Measurements from ENCODE around the gene VTI1B.
"Not testable (repeated sequence)": the region's sequence is repeated elsewhere in the genome, so short reads cannot be mapped to it uniquely, and the experiment has no call there.

Gene VTI1B, protein sequence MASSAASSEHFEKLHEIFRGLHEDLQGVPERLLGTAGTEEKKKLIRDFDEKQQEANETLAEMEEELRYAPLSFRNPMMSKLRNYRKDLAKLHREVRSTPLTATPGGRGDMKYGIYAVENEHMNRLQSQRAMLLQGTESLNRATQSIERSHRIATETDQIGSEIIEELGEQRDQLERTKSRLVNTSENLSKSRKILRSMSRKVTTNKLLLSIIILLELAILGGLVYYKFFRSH

DNA sequence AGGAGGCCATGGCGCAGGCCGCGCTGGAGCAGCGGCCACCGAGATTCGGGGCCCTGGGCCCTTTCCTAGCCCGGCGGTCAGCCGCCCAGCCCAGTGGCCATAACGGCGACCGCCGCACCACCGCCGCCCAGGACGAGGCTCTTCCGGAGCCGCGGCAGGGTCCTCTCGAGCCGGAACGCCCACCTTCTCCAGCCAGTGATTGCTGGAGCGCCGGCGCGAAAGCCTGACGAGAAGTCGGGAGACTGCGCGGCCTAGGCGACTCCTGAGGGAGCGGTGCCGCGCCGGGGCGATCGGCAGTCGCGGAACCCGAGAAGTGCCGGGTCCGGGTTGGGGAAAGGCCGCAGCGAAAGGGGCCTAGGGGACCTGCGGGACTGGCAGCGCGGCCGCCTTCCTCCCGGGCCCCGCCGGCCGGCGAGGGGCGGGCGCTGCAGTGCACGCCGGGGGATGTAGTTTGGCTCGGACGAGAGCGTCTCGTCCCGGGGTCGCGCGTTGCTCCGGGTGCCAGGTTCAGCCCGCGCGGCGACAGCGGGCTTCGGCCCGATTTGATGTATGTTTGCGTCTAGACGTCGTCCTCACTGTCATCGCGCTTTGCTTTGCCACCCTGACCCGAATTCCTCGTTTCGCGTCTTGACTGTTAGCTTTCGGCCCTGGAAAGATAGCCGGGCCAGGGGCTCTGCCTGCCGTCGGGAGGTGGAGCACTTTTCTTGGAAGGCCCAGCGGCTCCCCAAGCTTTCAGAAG is at the start of gene VTI1B:
Gene VTI1B (minus strand): TSS at position 153 of the 739 bp plus-strand sequence. CDS start 143 bp downstream, at position 10.
- no peak for DNase-seq (ENCODE audit: low read depth in 2 of 2)

- no peak for DNase-seq (ENCODE audit: low read depth in 2 of 2)
These were observed 47.9 kb upstream of the VTI1B start for GRCh38 chr14:67722293-67722692.

DNA sequence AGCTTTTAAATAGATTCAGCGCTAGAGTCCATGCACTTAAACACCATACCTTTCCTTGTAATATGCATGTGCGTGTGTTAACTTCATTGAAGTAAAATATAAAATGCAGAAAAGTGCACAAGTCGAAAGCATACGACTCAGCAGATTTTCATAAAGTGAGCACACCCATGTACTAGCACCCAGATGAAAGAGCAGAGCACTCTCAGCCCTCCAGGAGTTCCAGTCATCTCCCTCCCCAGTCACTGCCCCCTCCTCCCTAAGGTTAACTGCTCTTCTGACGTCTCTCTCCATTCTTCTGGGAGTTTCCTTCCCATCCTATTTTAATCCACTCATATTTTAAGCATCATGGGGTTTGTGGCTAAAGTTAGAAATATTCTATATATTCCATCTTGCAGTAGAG is 47.4 kb upstream of the VTI1B start:
- no peak for DNase-seq (ENCODE audit: low read depth in 2 of 2)

DNA sequence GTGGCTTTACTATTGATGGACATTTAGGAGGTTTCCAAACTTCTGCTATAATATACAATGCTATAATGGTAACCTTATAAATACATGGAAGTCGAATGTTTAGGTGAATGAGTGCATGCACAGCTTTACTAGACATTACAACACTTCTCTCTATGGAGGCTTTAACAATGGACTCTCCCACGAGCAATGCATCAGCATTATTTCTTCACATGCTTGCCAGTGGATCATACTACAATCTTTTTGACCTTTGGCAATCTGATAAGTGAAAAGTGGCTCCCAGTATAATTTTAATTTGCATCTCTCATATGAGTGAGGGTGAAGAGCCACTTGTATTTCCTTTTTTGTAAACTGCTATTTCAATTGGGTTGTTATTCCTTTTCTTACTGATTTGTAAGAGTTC is 45.4 kb upstream of the VTI1B start:
- DNase-seq (ENCODE audit: low read depth in 2 of 2), result no peak

DNA sequence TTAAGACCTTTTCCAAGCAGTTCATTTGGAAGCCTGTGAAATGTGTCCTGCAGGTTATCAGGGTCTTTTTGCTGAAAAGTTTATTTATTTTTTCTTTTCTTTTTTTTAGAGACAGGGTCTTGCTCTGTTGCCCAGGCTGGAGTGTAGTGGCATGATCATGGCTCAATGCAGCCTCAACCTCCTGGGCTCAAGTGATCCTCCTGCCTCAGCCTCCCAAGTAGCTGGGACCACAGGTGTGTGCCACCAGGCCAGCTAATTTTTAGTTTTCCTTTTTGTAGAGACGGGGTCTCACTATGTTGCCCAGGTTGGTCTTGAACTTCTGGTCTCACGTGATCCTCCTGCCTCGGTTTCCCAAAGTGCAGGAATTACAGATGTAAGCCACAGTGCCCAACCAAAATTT is 45.0 kb upstream of the VTI1B start:
- DNase-seq (ENCODE audit: low read depth in 2 of 2), result not testable (repeated sequence)

- DNase-seq (ENCODE audit: low read depth in 2 of 2), result no peak
These were observed 43.8 kb upstream of the VTI1B start for GRCh38 chr14:67718265-67718664.

GRCh38 chr14:67717048-67717447 is 42.6 kb upstream of the VTI1B start:
- DNase-seq (ENCODE audit: low read depth in 2 of 2), result no peak

DNA sequence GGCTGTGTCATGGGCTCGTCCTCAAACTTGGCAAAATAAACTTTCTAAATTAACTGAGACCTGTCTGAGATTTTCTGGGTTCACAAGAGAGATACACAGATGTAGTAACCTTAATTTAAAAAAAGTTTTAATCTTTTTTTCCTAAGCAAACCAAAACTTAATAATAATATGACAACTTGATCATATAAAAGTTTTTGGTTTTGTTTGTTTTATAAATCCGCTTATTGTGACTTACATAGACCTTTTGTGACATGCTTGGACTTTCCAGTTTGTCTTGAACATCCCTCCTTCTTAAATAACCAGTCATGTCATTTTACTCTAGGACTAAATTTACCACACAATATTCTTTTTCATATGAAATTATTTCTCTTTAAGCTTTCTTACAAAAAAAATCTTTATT is 35.8 kb upstream of the VTI1B start:
- DNase-seq (ENCODE audit: low read depth in 2 of 2), result no peak

- not testable (repeated sequence) for DNase-seq (ENCODE audit: low read depth in 2 of 2)
These were observed 35.4 kb upstream of the VTI1B start for GRCh38 chr14:67709796-67710195.

- not testable (repeated sequence) for DNase-seq (ENCODE audit: low read depth in 2 of 2)
These were observed 34.9 kb upstream of the VTI1B start for GRCh38 chr14:67709346-67709745.

GRCh38 chr14:67705211-67705610 is 30.8 kb upstream of the VTI1B start:
- DNase-seq (ENCODE audit: low read depth in 2 of 2), result no peak

DNA sequence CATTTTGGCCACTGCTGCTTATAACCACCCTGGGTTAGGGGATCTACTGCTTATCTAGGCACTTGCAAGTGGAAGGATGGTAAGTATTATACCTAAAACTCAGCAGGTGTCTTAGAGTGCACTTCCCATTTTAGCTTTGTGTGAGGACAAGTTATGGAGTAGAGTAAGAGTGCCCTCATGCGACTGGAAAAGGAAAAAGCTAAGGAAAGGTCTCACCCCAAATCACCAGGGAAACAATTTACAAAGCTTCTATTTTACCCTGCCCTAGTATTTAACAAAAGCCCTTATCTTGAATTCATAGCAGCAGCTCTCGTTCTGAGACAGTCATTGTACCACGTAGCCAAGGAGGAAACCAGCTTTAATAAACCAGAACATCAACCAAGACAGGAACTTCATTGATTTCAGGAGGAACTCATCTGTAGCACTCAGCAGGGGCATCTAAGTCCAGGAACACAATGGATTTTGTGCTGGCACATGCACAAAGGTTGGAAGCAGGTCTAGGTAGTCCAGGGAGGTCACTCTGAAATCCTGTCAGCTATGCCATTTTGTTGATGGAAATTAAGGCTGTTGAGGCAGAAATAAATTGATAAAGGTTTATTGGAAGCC is 30.2 kb upstream of the VTI1B start:
- peak in 1 of 2 experiments; percentile 15 for DNase-seq (ENCODE audit: low read depth in 2 of 2)

DNA sequence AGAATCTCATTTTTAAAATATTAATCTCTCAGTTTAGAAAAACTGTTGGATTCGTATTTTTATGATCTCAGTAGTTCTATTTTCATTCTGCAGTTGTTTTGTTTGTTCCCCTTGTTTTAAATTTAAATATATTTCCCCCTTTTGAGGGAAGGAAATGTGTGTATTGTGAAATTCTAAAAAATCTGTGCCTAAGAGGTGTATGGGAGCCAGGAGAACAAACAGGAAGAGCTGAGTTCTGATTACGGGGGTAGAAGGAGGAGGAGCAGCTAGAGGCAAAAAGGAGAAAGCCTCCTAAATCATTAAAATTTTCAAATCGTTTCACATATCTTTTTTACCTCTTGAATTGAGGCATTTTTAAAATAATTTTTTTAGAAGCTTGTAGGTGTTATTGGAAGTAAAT is 29.6 kb upstream of the VTI1B start:
- DNase-seq (ENCODE audit: low read depth in 2 of 2), result no peak

DNA sequence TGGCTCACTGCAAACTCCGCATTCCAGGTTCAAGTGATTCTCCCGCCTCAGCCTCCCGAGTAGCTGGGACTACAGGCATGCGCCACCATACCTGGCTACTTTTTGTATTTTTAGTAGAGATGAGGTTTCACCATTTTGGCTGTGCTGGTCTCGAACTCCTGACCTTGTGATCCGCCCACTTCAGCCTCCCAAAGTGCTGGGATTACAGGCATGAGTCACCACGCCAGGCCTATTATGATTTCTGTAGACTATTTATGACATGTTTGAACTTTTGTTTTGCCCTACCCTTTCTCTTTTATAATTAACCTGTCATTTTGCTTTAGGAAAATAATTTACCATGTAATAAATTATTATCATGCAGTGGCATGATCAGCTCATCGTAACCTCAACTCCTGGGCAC is 27.1 kb upstream of the VTI1B start, which contains the start of gene RDH12:
Gene RDH12 (plus strand): TSS at position 395 of the 400 bp plus-strand sequence. CDS start 20,757 bp downstream, outside the sequence.
- DNase-seq (ENCODE audit: low read depth in 2 of 2), result not testable (repeated sequence)

- DNase-seq (ENCODE audit: low read depth in 2 of 2), result no peak
These were observed 23.7 kb upstream of the VTI1B start for GRCh38 chr14:67698179-67698578.

DNA sequence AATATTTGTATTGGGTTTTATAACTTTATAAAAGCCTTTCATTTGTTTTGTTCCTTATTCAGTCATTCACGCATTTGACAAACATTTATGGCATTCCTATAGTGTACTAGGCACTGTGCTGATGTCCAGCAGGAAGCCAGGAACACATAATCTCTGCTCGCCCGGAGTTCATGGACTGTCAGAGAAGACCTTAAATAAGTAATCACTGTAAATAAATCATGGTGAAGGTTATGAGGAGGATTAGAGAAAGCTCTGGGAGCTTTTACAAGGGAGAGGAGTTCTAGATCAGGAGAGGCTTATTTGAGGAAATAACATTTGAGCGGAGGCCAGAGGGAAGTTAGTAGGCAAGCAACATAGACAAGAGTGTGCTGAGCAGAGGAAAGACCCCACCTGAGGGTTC is 22.6 kb upstream of the VTI1B start:
- no peak for DNase-seq (ENCODE audit: low read depth in 2 of 2)

DNA sequence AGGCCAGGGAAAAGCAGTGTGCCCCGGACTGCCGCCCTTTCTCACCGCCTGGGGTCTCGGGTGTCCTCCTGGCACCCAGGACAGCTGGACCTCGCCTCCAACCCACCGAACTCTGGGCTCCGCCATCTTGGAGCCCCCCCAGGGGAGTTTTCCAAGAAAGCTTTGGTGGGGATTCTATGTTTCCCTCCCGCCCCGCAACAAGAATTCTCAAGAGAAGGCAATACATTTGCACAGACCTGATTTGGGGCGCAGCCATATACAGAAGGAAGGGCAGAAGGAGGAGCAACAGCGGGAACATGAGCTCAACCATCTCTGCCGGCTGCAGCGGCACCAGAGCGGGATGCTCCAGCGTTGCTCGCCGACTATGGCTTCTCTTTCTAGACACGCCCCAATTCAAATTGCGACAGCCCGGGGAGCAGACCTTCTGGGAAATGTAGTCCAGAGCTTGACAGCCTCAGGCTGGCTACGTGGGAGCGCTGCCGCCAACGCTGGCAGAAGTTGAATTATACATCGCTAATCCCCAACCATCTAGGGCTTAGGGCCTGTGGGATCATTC is 21.0 kb upstream of the VTI1B start, which contains the start of gene RDH11:
Gene RDH11 (minus strand): TSS at position 371 of the 556 bp plus-strand sequence. CDS start 61 bp downstream, at position 310.
- peak; percentile 70 to 77 for DNase-seq (ENCODE audit: low read depth in 2 of 2)

GRCh38 chr14:67694791-67695393 is 20.5 kb upstream of the VTI1B start:
- peak; percentile 42 to 44 for DNase-seq (ENCODE audit: low read depth in 2 of 2)

- DNase-seq (ENCODE audit: low read depth in 2 of 2), result no peak
These were observed 15.6 kb upstream of the VTI1B start for GRCh38 chr14:67690011-67690410.

GRCh38 chr14:67683842-67684241 is 9.4 kb upstream of the VTI1B start:
- DNase-seq (ENCODE audit: low read depth in 2 of 2), result no peak

DNA sequence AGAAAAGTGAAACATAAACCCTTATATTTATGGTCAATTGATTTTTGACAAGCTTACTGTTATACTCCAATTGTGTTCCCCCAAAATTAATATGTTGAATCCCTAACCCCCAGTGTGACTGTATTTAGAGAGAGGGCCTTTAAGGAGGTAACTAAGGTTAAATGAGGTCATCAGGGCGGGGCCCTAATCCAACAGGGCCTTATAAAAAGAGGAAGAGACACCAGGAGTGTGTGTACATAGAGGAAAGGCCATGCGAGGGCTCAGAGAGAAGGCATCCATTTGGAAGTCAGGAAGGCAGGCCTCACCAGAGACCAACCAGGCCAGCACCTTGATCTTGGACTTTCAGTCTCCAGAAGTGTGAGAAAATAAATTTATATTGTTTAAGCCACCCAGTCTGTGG is 6.5 kb upstream of the VTI1B start:
- DNase-seq (ENCODE audit: low read depth in 2 of 2), result no peak

DNA sequence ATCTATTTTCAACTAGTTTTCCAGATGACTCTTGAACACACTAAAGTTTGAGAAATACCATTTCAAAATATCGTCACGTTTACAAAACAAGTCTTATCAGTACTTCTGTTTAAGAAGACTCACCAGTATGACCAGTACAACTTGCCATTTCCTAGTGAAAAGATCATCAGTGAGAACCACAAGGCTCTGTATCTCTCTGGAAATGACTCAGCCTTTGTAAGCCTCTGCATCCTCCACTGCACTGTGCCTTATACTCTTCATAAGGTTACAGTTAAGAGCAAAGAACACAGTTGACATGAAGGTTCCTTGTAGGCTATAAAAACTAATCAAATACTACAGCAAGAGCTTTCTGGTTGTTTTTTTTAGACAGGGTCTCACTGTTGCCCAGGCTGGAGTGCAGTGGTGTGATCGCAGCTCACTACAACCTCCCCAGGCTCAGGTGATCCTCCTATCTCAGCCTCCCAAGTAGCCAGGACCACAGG is 5.7 kb upstream of the VTI1B start:
- DNase-seq (ENCODE audit: low read depth in 2 of 2), result no peak
